ENCODE data around the gene MLPH.

The MLPH gene

DNA sequence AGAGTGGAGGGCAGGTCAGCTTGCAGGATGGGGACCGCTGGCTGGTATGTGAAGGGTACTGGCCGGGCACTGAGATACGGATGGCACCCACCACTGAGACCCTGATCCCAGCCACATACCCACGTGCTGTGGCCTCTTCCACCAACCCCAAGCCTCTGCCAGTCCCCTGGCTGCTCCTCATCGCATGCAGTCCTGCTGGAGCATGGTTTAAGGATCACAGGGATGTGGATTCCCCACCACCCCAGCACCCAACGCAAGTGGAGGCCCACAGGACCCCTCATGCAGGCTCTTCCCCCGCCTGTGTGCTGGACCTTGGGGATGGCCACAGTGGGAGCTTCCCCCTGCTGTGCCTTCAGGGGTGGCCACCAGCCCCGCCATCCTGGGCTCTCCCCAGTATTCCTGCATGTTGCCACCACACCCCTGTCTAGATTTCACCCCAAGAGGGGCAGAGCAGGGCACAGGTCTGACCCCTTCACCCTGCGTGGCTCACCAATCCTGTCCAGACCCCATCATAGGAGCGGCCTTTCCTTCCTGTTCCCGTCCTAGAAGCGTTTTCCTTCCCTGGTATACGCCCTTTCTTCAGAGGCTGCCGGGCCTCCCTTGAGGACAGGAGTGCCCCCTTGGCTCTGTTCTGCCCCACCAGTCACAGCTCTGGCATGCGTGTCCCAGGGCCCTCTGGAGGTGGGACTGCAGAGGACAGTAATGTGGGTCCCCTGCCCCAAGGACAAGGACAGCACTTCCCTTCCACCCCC lies 18.3 kb downstream of the MLPH start:
- no peak overlapping the region for H3K4me3 ChIP-seq (ENCODE audit: low read depth, low read length)
- DNase-seq (ENCODE audit: low read depth), result no peak
- TF ChIP-seq, protein P1, sequence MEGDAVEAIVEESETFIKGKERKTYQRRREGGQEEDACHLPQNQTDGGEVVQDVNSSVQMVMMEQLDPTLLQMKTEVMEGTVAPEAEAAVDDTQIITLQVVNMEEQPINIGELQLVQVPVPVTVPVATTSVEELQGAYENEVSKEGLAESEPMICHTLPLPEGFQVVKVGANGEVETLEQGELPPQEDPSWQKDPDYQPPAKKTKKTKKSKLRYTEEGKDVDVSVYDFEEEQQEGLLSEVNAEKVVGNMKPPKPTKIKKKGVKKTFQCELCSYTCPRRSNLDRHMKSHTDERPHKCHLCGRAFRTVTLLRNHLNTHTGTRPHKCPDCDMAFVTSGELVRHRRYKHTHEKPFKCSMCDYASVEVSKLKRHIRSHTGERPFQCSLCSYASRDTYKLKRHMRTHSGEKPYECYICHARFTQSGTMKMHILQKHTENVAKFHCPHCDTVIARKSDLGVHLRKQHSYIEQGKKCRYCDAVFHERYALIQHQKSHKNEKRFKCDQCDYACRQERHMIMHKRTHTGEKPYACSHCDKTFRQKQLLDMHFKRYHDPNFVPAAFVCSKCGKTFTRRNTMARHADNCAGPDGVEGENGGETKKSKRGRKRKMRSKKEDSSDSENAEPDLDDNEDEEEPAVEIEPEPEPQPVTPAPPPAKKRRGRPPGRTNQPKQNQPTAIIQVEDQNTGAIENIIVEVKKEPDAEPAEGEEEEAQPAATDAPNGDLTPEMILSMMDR (IDR thresholded peaks at IDR 0.05; ENCODE audit: control insufficient read depth, extremely low read depth, insufficient read depth), result no peak

DNA sequence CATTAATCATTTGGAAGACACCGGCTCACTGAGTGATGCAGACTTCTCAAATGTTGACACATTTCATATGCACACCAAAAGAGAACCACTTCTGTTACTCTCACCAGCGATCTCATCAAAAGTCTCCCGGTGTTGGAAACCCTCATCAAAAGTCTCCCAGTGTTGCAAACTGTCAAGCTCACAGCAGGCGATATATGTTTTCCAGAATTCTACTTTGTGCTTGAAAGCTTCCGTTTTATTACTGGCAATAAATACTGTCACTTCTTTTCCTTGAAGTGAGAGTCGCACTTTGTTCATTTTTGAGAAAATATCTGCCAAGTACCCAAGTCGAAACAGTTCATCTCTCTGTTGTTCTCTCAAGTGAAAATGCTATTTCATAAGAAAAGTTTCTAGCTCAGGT lies 20.5 kb downstream of the MLPH start:
- DNase-seq (ENCODE audit: low read depth), result no peak
- TF ChIP-seq, protein P1 (IDR thresholded peaks at IDR 0.05; ENCODE audit: control insufficient read depth, extremely low read depth, insufficient read depth), result no peak
- no peak overlapping the region for H3K4me3 ChIP-seq (ENCODE audit: low read depth, low read length)

DNA sequence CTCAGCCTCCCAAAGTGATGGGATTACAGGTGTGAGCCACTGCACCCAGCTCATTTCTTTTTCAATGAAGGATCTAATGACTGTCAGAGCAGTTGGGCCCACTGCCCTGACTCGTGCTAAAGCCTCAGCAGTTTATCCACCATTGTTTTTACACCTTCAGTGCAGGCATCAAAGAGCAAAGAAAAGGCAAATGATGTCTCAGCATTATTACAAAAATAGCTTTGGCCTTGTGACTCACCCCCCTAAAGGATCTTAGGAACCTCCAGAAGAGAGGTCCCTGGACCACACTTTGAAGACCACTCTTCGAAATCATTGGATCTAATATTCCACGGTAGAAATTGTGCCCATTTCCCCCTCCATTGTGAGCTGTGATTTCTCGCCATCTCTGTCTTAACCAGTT lies 21.3 kb downstream of the MLPH start:
- TF ChIP-seq, protein P1 (IDR thresholded peaks at IDR 0.05; ENCODE audit: control insufficient read depth, extremely low read depth, insufficient read depth), result no peak
- no peak overlapping the region for H3K4me3 ChIP-seq (ENCODE audit: low read depth, low read length)
- DNase-seq (ENCODE audit: low read depth), result no peak

DNA sequence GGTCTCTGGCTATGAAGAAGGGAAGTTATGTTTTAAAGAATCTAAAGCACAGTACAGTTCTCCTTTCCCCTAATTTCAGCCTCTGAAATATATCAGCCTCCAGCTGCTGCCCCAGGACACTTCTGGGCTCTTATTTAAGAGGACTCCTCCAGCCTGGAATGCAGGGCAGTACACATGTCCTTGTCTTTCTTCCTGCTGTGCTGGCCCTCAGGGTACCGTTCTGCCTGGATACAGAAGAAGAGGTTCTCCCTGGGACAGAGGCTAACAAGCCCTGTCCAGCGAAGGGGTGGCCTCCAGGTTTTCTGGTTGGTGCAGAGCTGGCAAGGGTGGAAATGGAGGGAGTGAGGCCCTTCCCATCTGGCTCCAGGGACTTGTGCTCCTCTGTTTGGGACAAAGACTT lies 22.1 kb downstream of the MLPH start:
- no peak for DNase-seq (ENCODE audit: low read depth)
- H3K4me3 ChIP-seq (ENCODE audit: low read depth, low read length), result no peak overlapping the region
- TF ChIP-seq, protein P1 (IDR thresholded peaks at IDR 0.05; ENCODE audit: control insufficient read depth, extremely low read depth, insufficient read depth), result no peak

DNA sequence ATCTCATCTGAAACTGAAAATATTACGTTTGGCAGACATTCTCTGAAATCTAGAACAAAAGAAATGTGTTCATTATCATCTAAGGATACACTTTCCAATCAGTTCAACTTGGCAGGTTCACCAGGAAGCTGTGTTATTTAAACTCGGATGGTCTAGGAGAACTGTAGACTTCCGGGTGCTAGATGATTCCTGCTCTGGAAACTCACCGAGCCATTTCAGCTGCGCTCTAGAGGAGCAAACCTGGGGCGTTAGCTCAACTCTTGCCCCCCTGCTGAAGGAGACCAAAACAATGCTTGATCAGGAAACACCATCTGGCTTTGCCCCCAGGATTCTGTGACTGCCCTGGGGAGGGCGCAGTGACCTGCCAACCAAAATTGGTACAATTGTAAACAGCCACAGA lies 22.9 kb downstream of the MLPH start:
- H3K4me3 ChIP-seq (ENCODE audit: low read depth, low read length), result peak overlapping the region; percentile 21; the same call in 1 of the 2 replicates
- TF ChIP-seq, protein P1 (IDR thresholded peaks at IDR 0.05; ENCODE audit: control insufficient read depth, extremely low read depth, insufficient read depth), result no peak
- no peak for DNase-seq (ENCODE audit: low read depth)

DNA sequence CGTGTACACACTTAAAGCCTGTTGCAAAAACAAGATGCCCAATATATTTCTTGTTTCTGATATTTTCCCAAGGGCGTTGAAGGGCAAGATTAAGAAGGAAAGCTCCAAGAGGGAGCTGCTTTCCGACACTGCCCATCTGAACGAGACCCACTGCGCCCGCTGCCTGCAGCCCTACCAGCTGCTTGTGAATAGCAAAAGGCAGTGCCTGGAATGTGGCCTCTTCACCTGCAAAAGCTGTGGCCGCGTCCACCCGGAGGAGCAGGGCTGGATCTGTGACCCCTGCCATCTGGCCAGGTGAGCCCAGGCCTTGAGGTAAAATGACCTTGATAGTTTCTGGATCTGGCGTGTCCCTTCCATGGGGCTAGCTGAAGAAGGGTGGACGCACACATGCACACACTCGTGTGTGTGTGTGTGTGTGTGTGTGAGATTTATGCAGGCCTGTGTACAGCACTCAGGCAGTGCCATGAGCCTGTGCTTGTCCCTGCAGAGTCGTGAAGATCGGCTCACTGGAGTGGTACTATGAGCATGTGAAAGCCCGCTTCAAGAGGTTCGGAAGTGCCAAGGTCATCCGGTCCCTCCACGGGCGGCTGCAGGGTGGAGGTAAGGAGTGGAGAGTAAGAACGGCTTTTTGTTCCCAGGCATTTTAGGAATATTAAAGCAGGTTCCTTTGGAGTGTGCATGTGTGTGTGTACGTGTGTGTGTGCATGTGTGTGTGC lies 23.6 kb downstream of the MLPH start:
- no peak overlapping the region for H3K4me3 ChIP-seq (ENCODE audit: low read depth, low read length)
- TF ChIP-seq, protein P1 (IDR thresholded peaks at IDR 0.05; ENCODE audit: control insufficient read depth, extremely low read depth, insufficient read depth), result no peak
- DNase-seq (ENCODE audit: low read depth), result no peak
